NCI-H1930 (cell line): ENCODE measurements around the gene ATP6V0E2.
"Not testable (repeated sequence)": the region's sequence is repeated elsewhere in the genome, so short reads cannot be mapped to it uniquely, and the experiment has no call there.

ENCODE experiments used
- DNase-seq, 2 experiments: peaks; one replicate each; lab custom pipeline; 2025; lab: John Stamatoyannopoulos, UW

The ATP6V0E2 gene

DNA sequence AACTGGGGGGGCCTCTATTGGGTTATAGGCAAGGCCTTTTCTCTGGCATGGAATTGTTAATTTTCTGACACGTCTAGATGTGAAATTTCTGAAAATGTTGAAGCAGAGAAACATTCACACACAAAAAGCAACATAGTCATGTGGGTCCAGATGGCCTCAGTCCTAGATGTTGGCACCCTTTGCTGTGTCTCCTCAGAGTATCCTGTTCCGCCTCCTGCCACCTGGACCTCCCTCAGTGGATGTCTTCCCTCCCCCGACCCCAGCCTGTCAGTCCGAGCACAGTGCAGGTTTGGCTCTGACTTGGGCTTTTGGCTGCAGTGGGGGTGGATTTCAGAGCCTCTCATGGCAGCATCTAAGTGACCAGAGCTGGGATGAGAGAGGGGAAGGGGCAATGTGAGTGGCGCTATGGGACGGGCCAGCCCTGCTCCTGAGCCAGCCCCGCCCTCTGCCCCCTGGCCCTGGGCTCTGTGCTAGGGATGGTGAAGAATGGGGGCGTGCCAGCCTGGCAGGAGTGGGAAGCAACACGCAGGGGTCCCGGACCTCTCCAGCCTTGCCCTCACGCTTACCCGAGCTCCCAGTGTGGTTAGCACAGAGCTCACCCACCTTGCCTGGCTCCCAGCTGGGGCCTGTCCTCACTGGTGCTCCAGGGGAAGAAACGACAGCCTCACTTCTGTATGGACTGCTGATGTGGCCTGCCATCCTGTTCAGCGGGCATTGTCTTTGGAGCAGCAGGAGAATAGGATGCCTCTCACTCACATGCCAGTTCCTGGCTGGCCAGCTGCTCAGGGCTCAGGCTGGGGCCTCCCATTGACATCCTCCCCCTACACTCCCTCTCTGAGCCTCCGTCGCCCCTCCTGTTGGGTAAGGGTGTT, 6.2 kb downstream of the ATP6V0E2 start:
- no peak for DNase-seq

DNA sequence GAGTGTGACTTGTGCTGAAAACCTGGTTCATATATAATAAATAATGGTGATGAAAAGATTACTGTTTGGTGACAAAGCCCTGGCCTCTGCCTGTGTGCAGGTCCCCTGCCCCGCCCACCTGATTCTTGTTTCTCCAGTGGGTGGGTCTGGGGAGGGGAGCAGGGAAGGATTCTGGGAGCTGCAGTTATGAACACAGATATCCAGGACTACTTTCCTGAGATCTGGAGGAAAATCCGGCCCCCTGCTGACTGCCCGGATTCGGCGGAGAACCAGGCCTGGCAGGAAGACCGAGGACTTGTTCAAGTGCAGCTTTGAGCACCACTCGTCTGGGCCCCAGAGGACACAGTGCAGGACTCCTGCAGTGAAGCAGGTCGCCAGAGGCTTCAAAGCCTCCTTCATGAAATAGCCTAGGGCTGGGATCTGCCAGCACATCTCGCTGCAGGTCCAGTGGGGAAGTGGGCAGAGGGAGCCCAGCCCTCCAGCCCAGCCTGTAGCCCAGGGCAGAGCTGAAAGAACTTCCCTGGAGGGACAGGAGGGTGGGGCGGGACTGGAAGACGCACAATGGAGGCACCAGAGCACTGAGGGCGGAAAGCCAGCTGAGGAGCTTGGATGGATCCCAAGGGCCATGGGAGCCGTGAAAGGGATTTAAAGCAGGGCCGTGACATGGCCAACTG, 7.0 kb downstream of the ATP6V0E2 start:
- DNase-seq, result no peak

DNA sequence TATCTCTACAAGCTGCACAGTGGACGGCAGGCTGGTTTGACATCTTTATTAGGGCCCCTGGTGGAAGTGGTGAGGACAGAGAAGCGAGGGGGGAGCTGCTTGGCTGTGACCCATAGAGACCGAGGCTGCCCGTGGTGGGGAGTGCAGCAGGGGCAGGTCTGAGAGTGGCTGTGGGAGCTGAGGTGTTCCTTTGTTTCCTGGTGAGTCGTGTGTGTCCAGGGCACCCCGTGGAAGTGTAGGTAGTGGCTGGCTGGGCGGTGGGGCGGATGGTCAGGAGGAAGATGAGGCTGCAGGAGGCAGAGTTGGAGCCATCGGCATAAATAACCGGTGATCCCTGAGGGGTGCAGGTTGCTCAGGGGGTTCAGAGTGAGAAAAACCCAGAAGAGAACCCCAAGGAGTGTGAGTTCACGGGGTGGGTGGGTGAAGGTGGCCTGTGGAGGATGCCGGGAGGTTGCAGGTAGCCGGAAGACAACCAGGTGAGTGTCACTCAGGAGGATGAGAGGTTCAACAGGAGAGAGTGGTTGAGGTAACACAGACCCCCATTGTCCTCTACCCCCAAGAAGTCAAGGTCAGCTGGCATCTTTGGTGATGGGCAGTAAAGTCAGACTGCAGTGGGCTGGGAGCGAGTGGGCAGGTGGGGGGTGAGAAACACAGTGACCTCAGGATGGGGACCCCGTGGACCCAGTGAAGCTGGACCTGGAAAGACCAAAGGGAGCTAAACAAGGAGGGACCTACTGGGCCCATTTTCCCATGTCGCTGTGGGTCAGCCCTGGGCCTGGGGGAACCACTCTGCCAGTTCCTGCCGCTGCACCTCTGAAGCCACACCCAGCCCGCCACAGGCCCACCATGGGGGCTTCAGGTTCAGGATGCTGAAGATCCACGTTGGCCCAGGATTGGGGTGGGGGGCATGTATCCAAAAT, 7.8 kb downstream of the ATP6V0E2 start:
- no peak for DNase-seq

DNA sequence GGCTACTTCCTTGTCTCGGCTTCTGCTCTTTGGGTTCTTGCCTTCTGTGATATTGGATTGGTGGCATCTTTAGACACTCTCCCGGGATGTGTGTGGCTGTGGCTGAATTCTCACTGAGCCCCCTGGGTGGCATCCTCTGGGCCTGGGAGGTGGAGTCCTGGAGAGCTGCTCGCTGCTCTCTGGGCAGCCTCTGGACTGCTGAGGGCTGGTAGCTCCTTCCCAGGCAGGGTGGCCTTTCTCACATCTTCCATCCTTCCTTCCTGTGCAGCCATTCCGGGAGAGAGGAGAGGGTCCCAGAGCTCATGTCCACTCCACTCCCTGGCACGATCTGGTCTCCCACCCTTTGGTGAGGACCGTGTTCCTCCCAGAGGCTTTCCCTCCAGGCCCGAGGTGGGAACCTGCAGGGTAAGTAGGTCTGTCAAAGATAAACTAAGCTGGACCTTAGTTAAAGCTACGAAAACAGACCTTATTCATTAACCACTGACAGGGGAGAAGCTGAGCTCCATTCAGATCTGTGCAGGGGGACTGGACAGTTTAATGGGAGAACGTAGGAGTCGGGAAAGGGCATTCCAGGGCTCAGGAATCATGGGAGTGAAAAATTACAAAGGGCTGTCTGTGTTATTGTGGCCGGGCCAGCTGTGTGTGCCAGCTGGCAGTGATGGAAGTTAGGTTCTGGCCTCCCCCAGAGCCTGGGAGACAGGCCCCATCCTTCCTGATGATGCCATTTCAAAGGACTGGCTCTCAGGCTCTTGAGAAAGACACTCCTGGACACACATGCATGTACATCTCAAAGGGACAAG, 8.7 kb downstream of the ATP6V0E2 start:
- DNase-seq, result no peak

DNA sequence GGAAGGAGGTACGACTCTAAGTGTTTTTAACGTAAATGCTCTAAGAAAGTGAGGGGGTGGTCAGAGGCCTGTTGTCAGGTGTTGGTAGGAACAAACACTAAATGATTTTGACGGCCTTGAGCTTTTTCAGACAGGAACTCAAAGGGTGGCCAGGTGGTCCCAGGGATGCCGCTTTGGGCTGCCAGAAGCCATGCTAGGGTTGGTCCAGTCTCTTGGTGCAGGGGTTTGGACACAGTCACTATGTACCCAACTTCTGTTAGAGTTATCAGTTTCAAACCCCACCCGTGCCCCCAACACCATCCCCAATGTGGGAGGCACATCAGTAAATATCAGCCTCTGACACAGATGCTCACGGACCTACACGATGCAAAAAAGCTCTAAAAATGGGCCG, 9.3 kb downstream of the ATP6V0E2 start:
- no peak for DNase-seq

DNA sequence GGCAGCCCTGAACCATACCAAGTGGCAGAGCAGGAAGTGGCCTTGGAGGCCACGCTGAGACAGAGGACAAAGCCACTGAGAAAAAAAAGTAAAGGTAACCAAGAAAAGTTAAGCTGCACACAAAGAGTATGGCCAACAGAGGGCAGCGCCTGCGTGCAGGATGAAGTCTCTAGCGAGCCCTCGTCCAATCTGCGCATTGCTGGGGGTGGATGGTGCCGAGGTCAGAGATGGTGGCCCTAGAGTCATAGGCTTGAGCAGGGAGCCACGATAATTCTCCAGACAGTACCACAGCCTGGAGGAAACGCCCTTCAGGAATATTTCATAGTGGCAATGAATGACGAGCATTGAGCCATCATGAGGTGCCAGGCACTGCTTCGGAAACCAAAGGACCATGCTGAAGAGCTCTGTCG, 9.7 kb downstream of the ATP6V0E2 start:
- DNase-seq, result no peak

DNA sequence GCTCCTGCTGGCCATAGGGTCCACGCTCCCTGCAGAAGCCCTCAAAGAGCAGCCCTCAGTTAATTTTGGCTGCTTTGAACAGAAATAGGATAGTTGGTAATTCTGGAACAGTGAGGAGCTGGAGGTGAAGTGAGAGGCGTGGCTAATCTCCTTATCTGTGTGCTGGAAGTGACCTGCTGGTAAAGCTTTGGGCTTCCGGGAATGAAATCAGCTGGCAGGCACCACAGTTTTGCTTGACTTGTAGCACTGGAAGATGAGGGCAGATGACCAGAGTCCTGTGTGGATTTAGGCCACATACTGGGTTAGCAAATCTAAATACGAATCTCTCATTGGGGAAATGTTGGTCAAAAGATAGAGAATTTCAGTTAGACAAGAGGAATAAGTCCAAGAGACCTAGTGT, 10.2 kb downstream of the ATP6V0E2 start:
- no peak for DNase-seq

DNA sequence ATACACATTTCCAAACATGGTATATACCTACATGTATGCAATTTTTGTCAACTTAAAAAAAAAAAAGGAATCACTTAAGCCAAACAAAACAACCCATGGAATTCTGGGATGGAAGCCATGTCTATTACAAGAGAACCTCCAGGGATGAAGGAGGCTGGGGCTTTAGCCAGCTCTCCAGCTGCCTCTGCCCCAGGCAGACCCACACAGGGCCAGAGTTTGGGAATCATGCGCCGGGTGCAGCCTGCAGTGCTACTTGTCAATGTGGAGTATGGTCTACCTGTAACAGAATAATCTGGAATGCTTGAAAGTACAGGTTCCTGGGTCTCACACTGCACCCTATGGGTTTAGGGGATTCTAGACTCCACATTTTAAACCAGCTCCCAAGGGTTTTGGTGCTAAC, 10.8 kb downstream of the ATP6V0E2 start:
- DNase-seq, result no peak

DNA sequence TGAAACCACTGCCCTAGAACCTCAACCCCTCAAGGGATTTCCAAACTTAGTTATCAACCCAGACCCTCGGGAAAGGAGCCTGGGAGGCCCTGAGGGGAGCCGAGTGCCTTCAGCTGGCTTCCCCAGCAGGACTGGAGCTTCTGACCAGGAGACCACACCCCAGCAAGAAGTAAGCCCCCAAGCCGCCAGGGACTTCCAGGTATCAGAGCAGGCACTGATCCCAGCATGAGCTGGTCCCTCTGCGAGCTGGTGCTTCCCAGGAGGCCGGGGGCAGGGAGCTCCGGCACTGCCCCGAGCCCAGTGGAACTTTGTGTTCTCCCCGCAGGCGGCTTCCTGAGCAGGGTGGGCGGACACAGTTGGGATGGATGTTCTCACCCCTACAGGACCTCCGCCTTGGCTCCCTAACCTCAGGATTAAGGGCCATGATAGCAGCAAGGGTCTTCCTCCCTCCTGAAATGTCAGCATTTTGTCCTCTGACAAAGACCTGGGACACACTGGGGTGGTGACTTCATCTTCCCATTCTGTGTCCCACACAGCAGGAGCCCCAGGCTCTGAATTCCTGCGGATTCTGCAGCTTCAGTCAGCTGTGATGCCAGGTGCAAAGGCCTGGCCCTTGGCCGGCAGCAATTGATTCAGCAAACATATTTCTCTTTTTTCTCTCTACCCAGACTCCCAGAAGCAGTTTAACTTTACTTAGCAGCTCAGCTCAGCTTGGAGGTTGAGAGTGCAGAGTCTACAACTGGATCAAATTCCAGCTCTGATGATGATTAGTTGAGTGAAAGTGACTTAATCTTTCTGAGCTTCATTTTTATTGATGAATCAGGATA, 11.6 kb downstream of the ATP6V0E2 start:
- no peak for DNase-seq

DNA sequence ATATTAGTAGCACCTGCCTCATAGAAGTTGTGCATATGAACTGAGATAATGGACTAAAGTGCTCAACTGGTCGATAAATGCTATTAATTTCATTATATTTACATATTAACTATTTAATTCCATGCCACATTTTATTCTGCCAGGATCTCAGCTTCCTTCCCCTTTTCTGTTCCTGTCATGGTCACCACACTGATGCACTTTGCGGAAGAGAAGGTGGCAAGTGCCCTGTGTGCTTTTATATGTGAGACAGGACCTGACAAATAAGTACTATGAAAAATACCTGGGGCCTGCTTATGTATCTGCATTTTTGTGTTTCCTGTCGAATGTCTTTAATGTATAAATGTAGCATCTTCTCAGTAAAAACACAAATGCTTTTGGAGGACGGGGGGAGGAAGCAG, 12.2 kb downstream of the ATP6V0E2 start:
- DNase-seq, result no peak

DNA sequence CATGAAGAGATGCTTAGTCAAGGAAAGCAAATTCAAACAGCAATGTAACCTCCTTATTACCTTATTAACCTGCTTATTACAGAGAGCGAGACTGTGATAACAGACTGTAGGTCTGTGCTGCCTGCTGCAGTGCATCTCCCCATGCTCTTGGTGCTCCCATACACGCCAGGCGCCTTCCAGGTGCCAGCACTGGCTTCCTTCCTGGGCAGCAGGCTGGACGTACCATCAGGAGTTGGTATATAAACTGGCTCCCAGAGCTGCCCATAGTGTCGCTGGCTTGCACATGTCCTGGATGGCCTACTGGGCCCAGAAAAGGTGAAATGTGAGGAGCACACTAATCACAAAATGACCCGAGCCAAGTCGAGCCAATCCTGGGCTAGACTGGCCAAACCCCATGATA, 13.5 kb downstream of the ATP6V0E2 start:
- no peak for DNase-seq

DNA sequence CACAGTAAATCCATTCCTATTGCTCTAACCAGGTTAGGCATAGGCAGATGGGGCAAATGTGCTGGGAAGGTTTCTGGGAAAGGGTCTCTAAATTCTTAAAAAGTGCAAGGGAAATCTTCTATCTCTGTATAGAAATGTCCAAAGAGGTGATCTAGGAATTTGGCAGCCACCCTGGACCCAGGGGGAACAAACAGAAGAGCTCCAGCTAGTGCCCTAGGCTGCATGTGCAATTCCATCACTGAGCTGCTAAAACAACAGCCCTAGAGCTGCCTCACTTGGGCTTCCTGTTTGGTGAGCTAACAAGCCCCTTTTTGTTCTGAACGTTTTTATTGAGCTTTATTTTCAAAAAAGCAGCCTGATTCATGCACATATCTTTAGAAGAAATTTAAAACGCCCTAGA, 16.9 kb downstream of the ATP6V0E2 start:
- not testable (repeated sequence) for DNase-seq

DNA sequence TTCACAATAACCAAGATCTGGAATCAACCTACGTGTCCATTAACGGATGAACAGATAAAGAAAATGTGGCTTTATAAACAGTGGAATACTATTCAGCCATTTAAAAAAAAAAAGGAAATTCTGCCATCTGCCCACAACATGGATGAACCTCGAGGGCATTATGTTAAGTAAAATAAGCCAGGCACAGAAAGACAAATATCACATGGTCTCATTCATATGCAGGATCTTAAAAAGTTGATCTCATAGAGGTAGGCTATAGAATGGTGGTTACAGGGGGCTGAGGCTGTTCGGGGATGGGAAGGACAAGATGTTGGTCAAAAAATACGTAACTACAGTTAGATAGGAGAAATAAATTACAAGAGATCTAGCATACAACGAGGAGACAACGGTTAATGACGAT, 21.2 kb downstream of the ATP6V0E2 start:
- DNase-seq, result not testable (repeated sequence)

DNA sequence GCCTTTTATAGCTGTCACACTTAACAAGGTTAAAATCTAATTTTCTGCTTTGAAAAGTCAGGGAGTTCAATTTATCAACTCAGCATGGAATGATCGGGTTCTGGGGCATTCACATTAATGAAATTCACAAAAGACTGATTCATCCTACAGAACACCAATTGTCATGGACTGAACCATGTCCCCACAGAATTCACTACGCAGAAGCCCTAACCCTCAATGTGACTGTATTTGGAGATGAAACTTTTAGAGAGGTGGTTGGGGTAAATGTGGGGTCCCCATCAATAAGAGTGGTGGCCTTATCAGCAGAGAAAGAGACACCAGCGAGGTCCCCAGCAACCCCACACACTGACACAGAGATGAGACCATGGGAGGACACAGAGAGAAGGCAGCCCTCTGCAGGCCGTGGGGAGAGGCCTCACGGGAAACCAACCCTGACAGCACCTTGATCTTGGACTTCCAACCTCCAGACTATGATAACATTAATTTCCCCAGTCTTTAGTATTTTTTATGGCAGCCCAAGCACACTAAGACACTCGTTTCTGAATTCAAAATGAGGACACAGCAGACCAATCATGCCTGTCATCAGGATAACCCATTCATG, 34.1 kb downstream of the ATP6V0E2 start:
- DNase-seq, result not testable (repeated sequence)

DNA sequence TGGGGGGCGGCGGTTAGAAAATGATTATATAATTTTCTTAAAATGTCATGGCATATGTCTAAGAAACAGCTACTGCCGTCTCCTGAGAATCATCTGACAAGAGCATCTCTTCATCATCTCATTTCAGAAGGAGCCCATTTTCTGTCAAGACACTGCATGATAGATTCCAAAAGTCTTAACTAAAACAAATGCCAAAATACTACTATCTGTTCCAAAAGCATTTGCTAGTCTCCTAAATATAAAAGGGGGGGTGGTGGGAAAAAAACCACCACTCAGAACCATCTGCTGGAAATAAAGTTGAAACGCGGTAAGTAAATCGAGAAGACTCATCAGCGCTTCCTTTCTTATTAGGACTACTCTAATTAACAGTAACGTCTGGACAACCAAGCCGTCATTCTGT, 36.5 kb downstream of the ATP6V0E2 start:
- not testable (repeated sequence) for DNase-seq

DNA sequence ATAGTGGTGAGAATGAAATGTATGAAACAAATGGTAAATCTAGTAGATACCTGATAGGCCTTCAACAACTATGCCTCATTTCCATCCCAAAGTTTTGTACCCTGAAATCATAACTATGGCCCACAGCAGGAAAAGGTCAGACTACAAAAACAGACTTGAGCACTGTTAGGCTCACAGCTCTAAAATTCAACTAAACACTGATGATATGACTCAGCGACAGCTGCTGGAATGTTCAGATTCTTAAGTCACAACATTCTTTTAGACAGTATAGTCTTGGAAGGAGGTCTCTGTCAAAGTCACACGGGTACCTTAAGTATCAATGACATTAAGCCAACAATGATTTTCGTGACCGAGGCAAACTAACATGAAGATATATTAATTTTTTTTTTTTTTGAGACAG, 38.4 kb downstream of the ATP6V0E2 start:
- DNase-seq, result not testable (repeated sequence)

DNA sequence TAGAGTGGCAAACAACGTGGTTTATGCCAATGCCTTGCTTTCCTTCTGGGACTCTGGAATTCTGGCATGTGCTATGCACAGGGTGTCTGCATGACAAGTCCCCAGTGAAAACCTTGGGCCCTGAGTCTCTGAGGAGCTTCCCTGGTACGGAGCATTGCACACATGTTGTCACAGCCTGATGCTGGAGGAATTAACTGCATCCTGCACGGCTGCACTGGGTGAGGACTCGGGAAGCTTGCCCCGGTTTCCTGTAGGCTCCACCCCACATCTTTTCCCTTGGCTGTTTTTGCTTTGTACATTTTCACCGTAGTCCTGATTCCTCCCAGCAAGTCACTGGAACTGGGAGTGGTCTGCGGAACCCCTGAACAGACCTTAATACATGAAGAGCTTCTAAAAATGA, 52.6 kb downstream of the ATP6V0E2 start:
- DNase-seq, result not testable (repeated sequence)
